ENCODE measurements around the gene SOX6.

- TF ChIP-seq CTCF (conservative IDR thresholded peaks at IDR 0.05 in 1 of 2, IDR thresholded peaks at IDR 0.05 in 1 of 2; ENCODE audit: low read depth in 1 of 2, low read length in 2 of 2) (no peak), EZH2 (IDR thresholded peaks at IDR 0.05; ENCODE audit: low read length, missing control alignments) (no peak)
These were observed 184.5 kb downstream of the SOX6 start for GRCh38 chr11:16171882-16172281.

All from fibroblast of lung (primary cell).